ENCODE results near the gene SETD4.
A peak's percentile ranks its signal among the peaks of the same experiment; 100 is the strongest.
"Not testable (repeated sequence)": the region's sequence is repeated elsewhere in the genome, so short reads cannot be mapped to it uniquely, and the experiment has no call there.

SETD4 gene

DNA sequence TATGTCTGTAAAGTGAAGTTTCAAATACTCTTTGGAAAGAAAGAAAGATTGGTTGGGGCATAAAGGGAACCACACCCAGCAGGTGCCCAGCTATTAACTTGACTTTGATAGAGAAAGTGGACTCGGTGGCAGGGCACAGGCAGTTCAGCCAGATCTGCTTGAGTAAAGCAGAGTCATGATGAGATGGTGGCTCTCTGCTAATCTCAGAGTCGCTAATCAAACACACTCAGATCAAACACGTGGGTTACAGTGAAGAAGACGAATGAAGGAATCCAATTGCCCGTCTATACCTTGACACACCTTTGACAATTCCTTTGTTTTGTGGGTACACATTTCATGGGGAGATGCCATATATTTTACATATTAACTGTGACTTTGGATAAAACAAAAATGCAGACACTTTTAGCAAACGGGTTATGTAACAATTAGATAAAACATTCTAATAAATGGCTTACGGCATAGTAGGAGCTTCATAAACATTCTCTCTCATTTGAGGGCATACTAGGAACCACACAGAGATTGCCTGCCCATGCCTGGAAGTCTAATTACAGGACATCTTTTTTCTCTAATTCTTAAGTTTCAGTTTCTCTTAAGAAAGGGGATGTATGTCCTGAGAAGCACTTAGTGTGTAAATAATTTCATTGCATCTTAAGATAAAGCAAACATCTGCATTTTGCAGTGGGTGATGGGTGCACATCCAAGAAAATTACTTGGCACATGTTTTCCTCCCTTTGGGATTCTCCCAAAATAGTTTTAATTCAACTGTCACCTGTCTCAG is 16.7 kb upstream of the SETD4 start:
- DNase-seq, result no peak

DNA sequence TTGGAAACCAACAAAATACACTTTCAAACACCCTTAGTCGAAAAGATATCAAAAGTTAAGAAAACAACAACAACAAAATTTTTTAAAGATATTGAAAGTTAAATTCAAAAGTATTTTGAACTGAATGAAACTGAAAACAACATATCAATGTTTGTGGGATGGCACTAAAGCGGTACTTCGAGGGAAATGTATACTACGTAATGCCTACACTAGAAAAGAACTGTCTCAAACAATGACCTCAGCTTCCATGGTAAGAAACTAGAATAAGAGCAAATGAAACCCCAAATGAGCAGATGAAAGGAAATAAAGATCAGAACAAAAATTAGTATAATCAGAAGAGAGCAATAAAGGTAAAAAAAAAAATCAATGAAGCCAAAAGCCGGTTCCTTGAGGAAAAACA is 15.6 kb upstream of the SETD4 start:
- no peak for DNase-seq

GRCh38 chr21:36075171-36075570 is 14.8 kb upstream of the SETD4 start:
- DNase-seq, result no peak

- DNase-seq, result not testable (repeated sequence)
Observed at GRCh38 chr21:36073911-36074310, 13.6 kb upstream of the SETD4 start.

- DNase-seq, result no peak
Observed at GRCh38 chr21:36073181-36073580, 12.9 kb upstream of the SETD4 start.

GRCh38 chr21:36072453-36073162 is 12.3 kb upstream of the SETD4 start:
- DNase-seq, result no peak

- DNase-seq, result no peak
Observed at GRCh38 chr21:36070999-36071398, 10.7 kb upstream of the SETD4 start.

DNA sequence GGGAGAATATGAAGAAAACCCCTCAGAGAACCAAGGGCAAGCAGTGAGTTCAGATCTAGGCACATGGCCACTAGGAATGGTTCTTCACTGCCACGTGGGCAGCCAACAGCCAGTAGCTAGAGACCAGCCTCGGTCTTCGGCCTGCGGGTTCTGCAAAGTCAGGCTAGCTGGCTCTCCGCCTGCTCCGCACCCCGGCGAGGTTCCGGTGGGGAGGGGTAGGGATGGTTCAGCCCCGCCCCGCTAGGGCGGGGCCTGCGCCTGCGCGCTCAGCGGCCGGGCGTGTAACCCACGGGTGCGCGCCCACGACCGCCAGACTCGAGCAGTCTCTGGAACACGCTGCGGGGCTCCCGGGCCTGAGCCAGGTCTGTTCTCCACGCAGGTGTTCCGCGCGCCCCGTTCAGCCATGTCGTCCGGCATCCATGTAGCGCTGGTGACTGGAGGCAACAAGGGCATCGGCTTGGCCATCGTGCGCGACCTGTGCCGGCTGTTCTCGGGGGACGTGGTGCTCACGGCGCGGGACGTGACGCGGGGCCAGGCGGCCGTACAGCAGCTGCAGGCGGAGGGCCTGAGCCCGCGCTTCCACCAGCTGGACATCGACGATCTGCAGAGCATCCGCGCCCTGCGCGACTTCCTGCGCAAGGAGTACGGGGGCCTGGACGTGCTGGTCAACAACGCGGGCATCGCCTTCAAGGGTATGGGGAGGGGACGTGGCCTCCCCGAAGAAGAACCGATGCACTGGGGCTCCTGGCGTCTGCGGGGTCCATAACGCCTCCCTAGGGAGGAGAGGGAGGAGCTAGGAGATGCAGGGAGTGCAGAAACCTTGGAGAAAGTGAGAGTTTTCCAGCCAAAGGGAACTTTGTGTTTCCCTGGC is 9.6 kb upstream of the SETD4 start, which contains the start of gene CBR1:
CBR1 (plus strand) TSS at position 312 of the 871 bp plus-strand sequence; CDS start at position 404, 92 bp downstream.
- DNase-seq, result peak; percentile 81

GRCh38 chr21:36068748-36069398 is 8.5 kb upstream of the SETD4 start:
- no peak for DNase-seq

- DNase-seq, result no peak
Observed at GRCh38 chr21:36065497-36066036, 5.2 kb upstream of the SETD4 start.

GRCh38 chr21:36064085-36064460 is 3.7 kb upstream of the SETD4 start:
- DNase-seq, result no peak

GRCh38 chr21:36063375-36064084 is 3.2 kb upstream of the SETD4 start:
- no peak for DNase-seq

- no peak for DNase-seq
Observed at GRCh38 chr21:36061445-36061844, 1.1 kb upstream of the SETD4 start.

DNA sequence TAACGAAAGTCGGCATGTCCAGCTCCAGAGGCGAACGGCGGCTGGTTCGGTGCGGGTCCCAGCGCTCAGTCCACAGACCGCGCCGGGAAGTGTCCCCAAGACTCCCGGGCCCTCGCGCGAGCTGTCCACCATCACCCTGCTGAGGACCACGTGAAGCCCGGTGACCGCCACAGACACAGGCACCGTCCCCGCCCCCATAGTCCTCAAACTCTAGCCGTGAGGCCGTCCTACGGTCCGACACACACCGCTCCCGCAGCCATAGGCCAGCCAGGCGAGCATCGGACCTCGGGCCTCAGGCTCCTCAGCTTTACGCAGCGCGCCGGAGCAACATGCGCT is 535 bp downstream of the SETD4 start:
- no peak for DNase-seq

DNA sequence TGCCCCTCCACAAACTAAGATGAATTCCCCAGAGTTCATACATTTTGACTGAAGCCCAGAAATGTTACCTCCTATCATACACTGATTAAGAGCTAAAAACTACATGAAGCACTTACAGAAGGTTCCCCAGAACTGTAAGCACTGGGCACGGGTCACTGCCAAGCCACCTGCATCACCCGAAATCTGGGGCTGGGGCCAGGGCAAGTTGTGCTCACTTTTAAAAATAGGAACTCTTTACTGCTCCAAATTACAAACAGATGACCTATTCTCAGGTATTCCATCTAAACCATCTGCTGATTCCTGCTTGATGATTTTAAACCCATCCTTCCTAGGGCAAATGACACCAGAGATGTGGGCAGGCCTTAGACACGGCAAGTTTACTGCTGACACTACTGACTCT is 4.8 kb downstream of the SETD4 start:
- no peak for DNase-seq

GRCh38 chr21:36053715-36054062 is 6.6 kb downstream of the SETD4 start:
- DNase-seq, result no peak

DNA sequence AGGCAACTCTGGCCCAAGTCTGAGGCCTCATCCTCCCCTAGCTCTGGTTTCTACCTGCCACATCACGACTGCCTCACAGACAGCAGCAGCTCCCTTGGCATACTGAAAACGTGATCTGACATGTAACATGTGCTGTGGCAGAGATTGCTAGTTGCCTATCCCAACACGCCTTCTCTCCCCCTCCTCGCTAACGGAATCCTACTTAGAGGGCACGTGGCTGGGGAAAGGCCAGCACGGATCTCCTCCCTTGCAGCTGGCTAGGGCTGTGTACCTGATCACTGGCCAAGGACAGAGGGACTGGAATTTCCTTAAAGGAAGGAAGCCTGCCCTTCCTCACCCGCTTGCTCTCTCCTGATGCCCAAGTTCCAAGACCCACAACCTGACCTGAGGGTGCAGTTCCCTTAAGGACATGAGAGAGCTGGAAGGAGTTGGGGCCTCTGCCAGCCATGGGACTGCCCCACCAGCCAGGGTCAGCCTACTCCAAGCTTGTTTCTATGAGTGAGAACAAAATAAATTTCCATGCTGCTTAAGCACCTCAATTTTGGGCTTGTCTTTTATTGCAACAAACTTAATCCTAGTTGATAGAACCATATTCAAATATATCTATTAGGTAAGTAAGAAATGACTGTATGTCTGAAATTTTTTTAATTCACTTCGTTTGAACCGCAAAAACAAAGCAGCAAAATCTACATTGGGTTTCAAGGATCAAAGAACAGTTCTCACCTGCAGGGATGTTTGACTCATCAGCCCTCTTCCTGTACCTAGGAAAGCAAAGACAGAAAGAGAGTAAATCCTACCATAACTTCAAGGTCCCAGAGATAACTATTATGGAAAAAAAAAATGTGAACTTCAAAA is 7.2 kb downstream of the SETD4 start:
- DNase-seq, result no peak

DNA sequence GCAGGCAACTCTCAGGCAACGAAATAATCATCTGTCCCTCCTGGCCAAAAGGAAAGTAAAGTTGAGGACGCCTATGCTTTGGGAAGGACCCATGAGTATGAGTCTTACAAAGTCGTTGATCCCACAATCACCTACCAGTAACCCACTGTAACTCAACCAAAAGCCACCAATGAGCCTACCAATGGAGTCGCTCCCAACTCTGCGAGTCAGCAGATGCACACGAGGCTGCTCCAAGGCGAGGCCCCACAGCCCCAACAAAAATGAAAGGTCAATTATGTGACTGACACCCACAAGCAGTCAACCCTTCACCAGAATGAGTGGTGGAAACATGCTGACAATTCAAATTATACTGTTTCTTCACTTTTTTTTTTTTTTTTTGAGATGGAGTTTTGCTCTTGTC is 12.0 kb downstream of the SETD4 start:
- DNase-seq, result no peak

DNA sequence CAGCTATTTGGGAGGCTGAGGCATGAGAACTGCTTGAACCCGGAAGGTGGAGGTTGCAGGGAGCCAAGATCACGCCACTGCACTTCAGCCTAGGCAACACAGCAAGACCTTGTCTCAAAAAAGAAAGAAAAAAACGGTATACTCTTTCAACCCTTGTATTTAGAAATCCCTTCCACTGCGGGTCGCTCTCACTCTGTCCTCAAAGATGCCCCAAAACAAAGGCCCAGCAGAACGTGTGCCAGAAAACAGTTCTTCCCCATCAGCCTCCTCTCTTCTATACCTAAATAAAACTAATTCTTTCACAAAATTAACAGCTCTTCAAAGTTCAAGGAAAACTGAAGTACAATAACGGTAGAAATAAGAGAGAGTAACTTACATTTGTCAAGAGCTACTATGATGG is 13.2 kb downstream of the SETD4 start:
- no peak for DNase-seq

DNA sequence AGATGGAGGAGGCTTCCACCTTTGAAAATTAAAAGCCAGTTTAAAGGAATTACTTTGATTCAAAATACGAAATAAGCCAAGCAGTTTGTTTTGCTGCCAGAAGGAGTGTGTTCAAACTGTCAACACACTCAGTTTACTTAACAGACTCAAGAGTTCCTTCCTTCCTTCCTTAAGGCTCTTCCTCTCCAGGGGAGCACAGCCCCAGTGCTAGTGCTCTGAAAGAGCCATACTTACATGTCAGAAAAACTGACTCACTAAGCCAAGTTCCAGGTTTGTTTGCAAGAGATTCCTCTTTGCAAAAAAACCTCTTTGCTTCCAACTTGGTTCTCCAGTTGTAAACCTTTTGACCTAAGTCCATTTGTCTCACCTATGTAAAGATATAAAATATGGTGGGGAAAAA is 14.3 kb downstream of the SETD4 start:
- DNase-seq, result no peak

DNA sequence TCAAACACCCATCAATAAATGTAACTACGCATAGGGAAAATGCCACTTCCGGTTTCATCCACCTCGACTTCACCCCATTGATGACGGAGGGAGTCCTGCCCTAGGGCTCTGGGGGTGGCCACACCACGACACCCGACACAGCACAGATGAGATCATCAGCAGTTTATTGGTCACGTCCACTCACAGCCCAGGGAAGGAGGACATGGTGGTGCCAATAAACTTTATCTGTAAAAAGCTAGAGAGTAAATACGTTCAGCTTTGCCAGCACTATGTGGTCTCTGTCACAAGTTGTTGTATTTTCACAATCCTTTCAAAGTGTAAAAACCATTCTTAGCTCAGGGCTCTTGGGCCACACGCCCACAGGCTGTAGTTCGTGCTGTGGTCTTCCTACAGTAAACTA is 16.3 kb downstream of the SETD4 start:
- DNase-seq, result no peak

Data from activated CD4-positive, alpha-beta T cell treated with anti-CD3 and anti-CD28 coated beads for 1 hour (primary cell).